ENCODE data around the gene PEX5.
"Not testable (repeated sequence)": the region's sequence is repeated elsewhere in the genome, so short reads cannot be mapped to it uniquely, and the experiment has no call there.

Gene PEX5

DNA sequence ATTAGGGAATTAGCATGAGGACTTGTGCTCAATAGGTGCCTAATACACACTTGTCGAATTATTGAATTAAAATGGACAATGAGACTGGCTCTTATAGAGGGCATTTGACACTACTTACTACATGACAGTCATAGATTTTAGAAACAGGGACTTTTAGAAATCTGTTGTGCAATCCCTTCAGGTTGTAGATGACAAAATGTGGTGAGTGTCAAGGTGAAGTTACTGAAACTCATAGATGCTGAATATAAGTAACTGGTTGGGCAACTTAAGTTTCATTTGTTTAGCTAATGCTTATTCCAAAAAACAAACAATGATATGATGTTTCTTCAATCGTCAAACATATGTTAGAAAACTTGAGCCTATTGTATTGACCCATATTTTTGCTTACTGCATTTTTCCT, 12.9 kb upstream of the PEX5 start:
- H3K4me3 ChIP-seq (ENCODE audit: control insufficient read depth, low read depth, low read length): no peak overlapping the region
- TF ChIP-seq, protein P1, sequence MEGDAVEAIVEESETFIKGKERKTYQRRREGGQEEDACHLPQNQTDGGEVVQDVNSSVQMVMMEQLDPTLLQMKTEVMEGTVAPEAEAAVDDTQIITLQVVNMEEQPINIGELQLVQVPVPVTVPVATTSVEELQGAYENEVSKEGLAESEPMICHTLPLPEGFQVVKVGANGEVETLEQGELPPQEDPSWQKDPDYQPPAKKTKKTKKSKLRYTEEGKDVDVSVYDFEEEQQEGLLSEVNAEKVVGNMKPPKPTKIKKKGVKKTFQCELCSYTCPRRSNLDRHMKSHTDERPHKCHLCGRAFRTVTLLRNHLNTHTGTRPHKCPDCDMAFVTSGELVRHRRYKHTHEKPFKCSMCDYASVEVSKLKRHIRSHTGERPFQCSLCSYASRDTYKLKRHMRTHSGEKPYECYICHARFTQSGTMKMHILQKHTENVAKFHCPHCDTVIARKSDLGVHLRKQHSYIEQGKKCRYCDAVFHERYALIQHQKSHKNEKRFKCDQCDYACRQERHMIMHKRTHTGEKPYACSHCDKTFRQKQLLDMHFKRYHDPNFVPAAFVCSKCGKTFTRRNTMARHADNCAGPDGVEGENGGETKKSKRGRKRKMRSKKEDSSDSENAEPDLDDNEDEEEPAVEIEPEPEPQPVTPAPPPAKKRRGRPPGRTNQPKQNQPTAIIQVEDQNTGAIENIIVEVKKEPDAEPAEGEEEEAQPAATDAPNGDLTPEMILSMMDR (IDR thresholded peaks at IDR 0.05; ENCODE audit: control insufficient read depth, insufficient read depth, low read depth, low read length, missing control alignments): no peak
- no peak for DNase-seq (ENCODE audit: low read depth)

DNA sequence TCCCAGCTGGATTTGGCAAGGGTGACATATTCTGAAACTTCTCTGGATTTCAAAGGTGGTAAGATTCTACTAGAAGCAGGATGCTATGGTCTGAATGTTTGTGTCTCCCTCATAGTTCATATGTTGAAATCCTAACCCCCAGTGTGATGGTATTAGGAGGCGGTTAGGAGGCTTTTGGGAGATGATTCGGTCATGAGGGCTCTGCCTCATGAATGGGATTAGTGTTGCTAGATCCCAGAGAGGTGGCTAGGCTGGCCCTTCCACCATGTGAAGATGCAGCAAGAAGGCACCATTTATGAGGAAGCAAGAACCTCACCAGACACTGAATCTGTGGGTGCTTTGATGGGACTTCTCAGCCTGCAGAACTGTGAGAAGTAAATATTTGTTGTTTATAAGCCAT, 11.0 kb upstream of the PEX5 start:
- no peak overlapping the region for H3K4me3 ChIP-seq (ENCODE audit: control insufficient read depth, low read depth, low read length)
- DNase-seq (ENCODE audit: low read depth): no peak
- TF ChIP-seq, protein P1 (IDR thresholded peaks at IDR 0.05; ENCODE audit: control insufficient read depth, insufficient read depth, low read depth, low read length, missing control alignments): no peak

DNA sequence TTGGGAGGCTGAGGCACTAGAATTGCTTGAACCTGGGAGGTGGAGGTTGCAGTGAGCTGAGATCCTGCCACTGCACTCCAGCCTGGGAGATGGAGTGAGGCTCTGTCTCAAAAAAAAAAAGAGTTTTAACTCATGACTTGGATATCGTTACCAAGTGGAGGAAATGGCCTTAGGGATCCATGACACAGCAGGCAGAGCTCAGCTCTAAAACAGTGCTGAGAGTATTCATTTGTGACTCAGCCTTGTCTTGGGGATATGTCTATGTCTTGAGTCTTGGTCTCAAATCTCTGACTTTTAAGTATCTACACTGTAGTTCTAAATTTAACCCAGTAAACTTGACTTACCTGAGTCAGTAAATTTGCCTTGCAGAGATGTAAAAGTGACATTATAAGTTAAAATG, 8.8 kb upstream of the PEX5 start:
- DNase-seq (ENCODE audit: low read depth): no peak
- H3K4me3 ChIP-seq (ENCODE audit: control insufficient read depth, low read depth, low read length): no peak overlapping the region
- TF ChIP-seq, protein P1 (IDR thresholded peaks at IDR 0.05; ENCODE audit: control insufficient read depth, insufficient read depth, low read depth, low read length, missing control alignments): no peak

DNA sequence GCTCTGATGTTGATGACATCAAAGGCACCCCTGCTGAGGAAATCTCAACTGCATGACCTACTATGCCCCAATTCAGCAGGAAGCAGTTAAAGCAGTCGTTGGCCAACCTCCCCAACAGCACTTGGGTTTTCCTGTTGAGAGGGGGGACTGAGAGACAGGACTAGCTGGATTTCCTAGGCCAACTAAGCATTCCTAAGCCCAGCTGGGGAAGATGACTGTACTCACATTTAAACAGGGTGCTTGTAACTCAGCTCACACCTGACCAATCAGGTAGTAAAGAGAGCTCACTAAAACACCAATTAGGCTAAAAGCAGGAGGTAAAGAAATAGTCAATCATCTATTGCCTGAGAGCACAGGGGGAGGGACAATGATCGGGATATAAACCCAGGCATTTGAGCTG, 3.4 kb upstream of the PEX5 start:
- DNase-seq (ENCODE audit: low read depth); H3K4me3 ChIP-seq (ENCODE audit: control insufficient read depth, low read depth, low read length): not testable (repeated sequence)

DNA sequence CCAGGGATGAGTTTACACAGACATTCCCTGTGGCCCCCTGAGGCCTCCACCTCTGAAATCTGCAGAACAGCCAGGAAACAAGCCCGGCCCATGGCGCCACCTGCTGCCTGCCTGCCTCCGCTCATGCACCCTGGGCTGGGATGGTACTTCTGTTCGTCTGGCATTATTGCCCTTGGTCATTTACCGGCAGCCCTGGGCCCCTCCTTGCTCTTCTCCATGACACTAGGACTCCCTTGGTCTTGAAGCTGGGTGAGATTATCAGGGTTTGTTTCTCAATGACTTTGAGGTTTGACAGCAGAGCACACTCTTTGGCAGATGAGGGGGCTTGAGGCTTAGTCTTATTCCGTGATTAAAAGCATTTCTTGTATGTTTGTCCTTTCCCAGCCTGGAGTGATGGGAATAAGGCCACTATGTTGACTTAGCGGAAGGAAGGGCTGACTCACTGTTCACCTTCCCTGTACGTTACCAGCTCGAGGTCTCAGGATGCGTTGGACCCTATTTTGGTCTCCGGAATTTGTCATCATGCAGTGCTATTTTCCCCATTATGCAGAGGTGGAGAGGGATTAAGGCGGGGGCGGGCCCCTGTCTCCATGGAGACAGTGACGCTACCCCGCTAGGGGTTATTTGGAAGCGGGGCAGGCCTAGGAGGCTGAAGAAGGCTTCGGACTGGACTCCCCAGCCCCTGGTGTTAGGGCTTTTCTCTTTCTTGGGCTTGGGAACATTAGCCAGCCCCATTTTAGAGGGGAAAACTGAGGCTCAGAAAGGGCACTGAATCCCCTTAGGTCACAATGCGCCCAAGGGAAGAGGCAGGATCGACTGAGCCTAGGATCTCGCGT, 706 bp upstream of the PEX5 start:
- no peak for DNase-seq (ENCODE audit: low read depth)
- peak overlapping the region; percentile 97 for H3K4me3 ChIP-seq (ENCODE audit: control insufficient read depth, low read depth, low read length)
- TF ChIP-seq, protein P1 (IDR thresholded peaks at IDR 0.05; ENCODE audit: control insufficient read depth, insufficient read depth, low read depth, low read length, missing control alignments): peak; percentile 90

DNA sequence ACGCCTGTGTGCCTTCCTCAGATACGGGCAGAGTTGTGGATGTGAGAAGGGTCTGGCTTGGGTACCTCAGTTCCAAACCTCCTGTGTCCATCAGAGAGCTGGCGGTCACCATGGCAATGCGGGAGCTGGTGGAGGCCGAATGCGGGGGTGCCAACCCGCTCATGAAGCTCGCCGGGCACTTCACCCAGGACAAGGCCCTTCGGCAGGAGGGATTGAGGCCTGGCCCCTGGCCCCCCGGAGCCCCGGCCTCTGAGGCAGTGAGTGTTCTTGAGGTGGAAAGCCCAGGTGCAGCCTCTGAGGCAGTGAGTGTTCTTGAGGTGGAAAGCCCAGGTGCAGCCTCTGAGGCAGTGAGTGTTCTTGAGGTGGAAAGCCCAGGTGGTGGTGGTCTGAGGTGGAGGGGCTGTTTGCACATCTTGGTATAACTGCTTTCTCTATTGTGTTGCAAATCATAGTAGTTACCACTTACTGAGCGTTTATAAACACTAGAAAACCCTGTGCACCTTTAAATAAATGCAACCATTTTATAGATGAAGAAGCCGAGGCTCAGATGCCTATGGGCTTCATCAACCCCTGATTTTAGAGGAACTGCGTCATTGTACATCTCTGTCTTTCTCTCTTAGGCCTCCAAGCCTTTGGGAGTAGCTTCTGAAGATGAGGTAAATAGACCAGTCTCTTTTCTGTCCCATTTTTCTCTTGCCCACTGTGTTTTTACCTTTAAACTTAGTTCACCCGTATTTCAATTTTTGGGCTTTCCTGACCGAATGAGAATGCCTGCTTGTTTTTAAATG, 976 bp downstream of the PEX5 start:
- TF ChIP-seq, protein P1 (IDR thresholded peaks at IDR 0.05; ENCODE audit: control insufficient read depth, insufficient read depth, low read depth, low read length, missing control alignments): no peak
- peak overlapping the region; percentile 97 for H3K4me3 ChIP-seq (ENCODE audit: control insufficient read depth, low read depth, low read length)

DNA sequence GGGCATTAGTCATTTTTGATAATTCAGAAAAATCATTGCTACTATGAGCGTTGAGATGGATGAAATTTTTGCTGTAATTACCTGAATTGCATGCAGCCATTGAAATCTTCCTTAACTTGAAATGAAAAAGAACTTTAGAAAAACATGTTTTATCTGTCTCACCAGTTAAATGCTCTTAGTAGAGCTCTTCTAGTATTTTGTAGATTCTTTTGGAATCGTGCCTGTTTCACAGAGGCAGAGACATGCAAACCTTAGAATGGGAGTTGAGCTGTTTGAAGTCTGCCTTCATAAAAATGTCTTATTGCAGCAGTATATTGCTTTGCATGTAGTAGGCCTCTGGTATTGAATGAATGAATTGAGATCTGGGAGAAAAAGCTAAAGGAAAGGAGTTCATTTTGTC, 4.2 kb downstream of the PEX5 start:
- TF ChIP-seq, protein P1 (IDR thresholded peaks at IDR 0.05; ENCODE audit: control insufficient read depth, insufficient read depth, low read depth, low read length, missing control alignments): no peak

More for the DNA sequence above, 976 bp downstream of the PEX5 start:
- no peak for DNase-seq (ENCODE audit: low read depth)

More for the DNA sequence above, 4.2 kb downstream of the PEX5 start:
- H3K4me3 ChIP-seq (ENCODE audit: control insufficient read depth, low read depth, low read length): no peak overlapping the region
- DNase-seq (ENCODE audit: low read depth): no peak

All from AG09309 (cell line).